ENCODE data around the gene EED.
A peak's percentile ranks its signal among the peaks of the same experiment; 100 is the strongest.
"Not testable (repeated sequence)": the region's sequence is repeated elsewhere in the genome, so short reads cannot be mapped to it uniquely, and the experiment has no call there.

Gene EED

GRCh38 chr11:86277741-86278140, 33.2 kb downstream of the EED start:
- TF ChIP-seq POLR2A (IDR thresholded peaks at IDR 0.05; ENCODE audit: low read depth, low read length), result no peak
- TF ChIP-seq TAF1 (IDR thresholded peaks at IDR 0.05; ENCODE audit: borderline replicate concordance, low read depth, low read length), result no peak
- no peak for TF ChIP-seq POLR2AphosphoS5 (IDR thresholded peaks at IDR 0.05; ENCODE audit: low read depth, low read length)
- FAIRE-seq, result no peak
- DNase-seq (ENCODE audit: insufficient read length), result no peak

GRCh38 chr11:86278226-86278625, 33.7 kb downstream of the EED start:
- no peak for TF ChIP-seq POLR2A (IDR thresholded peaks at IDR 0.05; ENCODE audit: low read depth, low read length)
- no peak for TF ChIP-seq TAF1 (IDR thresholded peaks at IDR 0.05; ENCODE audit: borderline replicate concordance, low read depth, low read length)
- TF ChIP-seq POLR2AphosphoS5 (IDR thresholded peaks at IDR 0.05; ENCODE audit: low read depth, low read length), result no peak
- DNase-seq (ENCODE audit: insufficient read length) (no peak), FAIRE-seq (no peak)

DNA sequence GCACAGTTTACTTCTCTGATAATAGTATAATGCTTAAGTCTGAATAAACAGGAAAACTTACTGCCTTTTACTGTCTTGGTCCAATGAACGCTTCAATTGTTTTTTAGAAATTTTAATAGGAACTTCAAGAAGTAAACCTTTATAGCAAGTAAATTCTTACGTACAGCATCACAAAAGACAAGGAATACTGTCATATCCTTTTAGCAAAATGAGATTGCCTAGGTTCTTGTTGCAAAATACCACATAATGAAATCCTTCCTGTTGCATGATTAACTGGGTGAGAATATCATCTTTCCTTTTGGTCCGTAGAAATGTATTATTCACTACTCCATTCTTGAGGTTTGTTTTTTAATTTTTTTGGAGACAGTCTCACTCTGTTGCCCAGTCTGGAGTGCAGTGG, 35.2 kb downstream of the EED start:
- FAIRE-seq (no peak), DNase-seq (ENCODE audit: insufficient read length) (no peak)
- no peak for TF ChIP-seq POLR2A (IDR thresholded peaks at IDR 0.05; ENCODE audit: low read depth, low read length)
- TF ChIP-seq TAF1 (IDR thresholded peaks at IDR 0.05; ENCODE audit: borderline replicate concordance, low read depth, low read length), result no peak
- TF ChIP-seq POLR2AphosphoS5 (IDR thresholded peaks at IDR 0.05; ENCODE audit: low read depth, low read length), result no peak

GRCh38 chr11:86287468-86287796, 42.9 kb downstream of the EED start:
- FAIRE-seq (peak; percentile 56), DNase-seq (ENCODE audit: insufficient read length) (no peak)
- TF ChIP-seq POLR2AphosphoS5 (IDR thresholded peaks at IDR 0.05; ENCODE audit: low read depth, low read length) (no peak), POLR2A (IDR thresholded peaks at IDR 0.05; ENCODE audit: low read depth, low read length) (no peak)

DNA sequence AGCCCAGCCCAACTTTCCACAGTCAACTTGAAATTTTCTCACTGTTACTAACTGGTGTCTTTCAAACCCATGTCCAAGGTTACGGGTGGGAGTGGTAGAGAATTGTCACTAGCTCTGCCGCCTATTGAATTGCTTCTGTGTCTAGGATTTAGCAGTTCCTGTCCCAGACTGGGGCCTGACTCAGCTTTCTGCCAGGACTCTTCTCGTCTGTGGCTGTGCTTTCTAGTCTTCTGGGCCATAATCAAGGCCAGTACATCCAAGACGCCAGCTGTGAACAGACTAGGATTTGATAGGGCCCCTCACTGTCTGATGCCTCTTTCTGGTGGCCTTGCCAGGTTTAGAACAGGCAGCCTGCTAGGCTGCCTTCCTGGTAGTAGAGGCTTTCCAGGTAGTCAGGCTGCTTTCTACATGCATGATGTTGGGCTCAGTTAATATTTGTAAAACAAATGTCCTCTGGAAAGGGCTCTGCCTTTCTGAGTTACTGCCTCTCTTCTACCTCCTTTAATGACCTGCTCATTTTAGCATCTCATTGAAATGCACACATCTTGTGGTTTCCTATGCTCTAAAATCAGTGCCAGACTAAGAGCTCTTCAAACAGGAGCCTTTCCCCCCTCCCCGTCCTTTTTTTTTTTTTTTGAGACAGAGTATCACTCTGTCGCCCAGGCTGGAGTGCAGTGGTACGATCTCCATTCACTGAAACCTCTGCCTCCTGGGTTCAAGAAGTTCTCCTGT, 44.4 kb downstream of the EED start:
- peak; percentile 73 for FAIRE-seq
- no peak for DNase-seq (ENCODE audit: insufficient read length)
- TF ChIP-seq TAF1 (IDR thresholded peaks at IDR 0.05; ENCODE audit: borderline replicate concordance, low read depth, low read length) (no peak), POLR2AphosphoS5 (IDR thresholded peaks at IDR 0.05; ENCODE audit: low read depth, low read length) (no peak), POLR2A (IDR thresholded peaks at IDR 0.05; ENCODE audit: low read depth, low read length) (no peak)

GRCh38 chr11:86289508-86290280, 45.1 kb downstream of the EED start:
- not testable (repeated sequence) for DNase-seq (ENCODE audit: insufficient read length); FAIRE-seq

DNA sequence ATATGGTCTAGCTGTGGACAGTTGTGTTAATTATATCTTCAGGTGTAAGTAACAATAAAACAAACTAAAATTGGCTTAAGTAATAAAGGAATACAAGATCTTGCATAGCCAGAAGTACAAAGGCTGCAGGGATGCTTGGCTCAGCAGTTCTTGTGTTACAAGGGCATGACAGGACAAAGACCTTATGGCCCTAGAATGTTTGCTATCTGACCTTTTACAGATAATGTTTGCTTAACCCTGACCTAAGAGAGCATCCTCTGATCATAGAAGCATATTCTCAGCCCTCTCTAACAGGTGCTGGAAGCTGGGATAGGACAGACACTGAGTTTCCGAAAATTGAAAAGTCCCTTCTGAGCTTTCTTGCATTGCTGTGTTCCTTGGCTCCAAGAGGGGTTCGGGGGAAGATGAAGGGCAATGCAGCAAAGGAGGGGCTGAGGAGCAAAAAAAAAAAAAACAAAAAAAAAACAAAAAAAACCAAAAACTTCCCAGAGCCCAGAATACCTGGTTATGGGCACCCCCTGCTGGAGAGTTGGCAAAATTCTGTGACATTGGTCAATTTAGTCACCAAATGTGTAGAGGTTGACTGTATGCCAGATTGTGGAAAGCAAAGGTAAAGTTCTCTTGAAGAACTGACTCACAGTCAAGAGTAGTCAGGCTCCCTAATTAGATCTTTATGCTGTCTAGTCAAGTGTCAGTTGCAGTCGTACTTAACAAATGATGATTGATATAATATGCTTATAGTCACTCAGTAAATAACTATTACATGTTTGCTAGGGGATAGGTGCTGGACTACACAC, 47.1 kb downstream of the EED start:
- FAIRE-seq (peak; percentile 94), DNase-seq (ENCODE audit: insufficient read length) (peak; percentile 13)
- TF ChIP-seq POLR2A (IDR thresholded peaks at IDR 0.05; ENCODE audit: low read depth, low read length) (no peak), TAF1 (IDR thresholded peaks at IDR 0.05; ENCODE audit: borderline replicate concordance, low read depth, low read length) (no peak), POLR2AphosphoS5 (IDR thresholded peaks at IDR 0.05; ENCODE audit: low read depth, low read length) (no peak)

DNA sequence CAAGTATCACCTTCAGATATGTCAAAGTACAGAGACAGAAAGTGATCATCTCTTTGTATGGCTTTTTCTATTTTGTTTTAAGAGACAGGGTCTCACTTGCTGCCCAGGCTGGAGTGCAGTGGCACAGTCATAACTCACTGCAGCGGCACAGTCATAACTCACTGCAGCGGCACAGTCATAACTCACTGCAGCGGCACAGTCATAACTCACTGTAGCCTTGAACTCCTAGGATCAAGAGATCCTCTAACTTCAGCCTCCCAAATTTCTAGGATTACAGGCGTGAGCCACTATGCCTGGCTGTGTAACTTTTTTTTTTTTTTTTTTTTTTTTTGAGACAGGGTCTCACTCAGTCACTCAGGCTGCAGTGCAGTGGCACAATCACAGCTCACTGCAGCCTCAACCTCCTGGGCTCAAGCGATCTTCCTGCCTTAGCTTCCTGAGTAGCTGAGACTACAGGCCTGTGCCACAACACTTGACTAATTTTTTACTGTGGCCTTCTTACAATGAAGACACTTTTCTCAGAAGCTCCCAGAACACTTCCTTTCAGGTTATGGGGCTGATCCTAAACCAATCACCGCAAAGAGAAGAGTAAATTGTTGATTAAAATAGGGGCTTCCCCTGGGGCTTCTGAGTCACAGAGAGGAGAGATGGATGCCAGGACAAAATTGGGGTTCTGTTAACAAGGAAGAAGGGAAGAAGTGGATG, 48.5 kb downstream of the EED start:
- FAIRE-seq, result peak; percentile 93
- no peak for TF ChIP-seq POLR2A (IDR thresholded peaks at IDR 0.05; ENCODE audit: low read depth, low read length)
- TF ChIP-seq TAF1 (IDR thresholded peaks at IDR 0.05; ENCODE audit: borderline replicate concordance, low read depth, low read length), result no peak
- no peak for TF ChIP-seq POLR2AphosphoS5 (IDR thresholded peaks at IDR 0.05; ENCODE audit: low read depth, low read length)
- no peak for DNase-seq (ENCODE audit: insufficient read length)

- DNase-seq (ENCODE audit: insufficient read length) (no peak), FAIRE-seq (peak; percentile 53)
- no peak for TF ChIP-seq POLR2A (IDR thresholded peaks at IDR 0.05; ENCODE audit: low read depth, low read length)
- no peak for TF ChIP-seq TAF1 (IDR thresholded peaks at IDR 0.05; ENCODE audit: borderline replicate concordance, low read depth, low read length)
- TF ChIP-seq POLR2AphosphoS5 (IDR thresholded peaks at IDR 0.05; ENCODE audit: low read depth, low read length), result no peak
Observed at GRCh38 chr11:86294026-86294425, 49.5 kb downstream of the EED start.

DNA sequence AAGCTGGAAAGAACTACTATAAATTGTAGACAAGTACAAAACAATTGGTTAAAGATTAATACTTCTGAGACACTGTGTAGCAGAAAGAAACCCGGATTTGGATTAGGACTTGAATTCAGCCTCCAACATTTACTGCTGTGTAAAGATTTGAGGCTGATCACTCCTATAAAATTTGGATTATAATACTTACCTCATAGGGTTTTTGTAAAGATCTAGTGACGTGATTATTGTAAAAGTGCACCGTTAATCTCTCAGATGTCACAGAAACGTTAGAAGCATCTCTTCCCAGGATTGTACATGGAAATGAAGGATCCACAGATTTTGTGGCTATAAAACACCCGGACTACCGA, 57.2 kb downstream of the EED start:
- TF ChIP-seq POLR2AphosphoS5 (IDR thresholded peaks at IDR 0.05; ENCODE audit: low read depth, low read length), result no peak
- TF ChIP-seq POLR2A (IDR thresholded peaks at IDR 0.05; ENCODE audit: low read depth, low read length), result no peak
- TF ChIP-seq TAF1 (IDR thresholded peaks at IDR 0.05; ENCODE audit: borderline replicate concordance, low read depth, low read length), result no peak
- DNase-seq (ENCODE audit: insufficient read length), result no peak
- FAIRE-seq, result no peak

GRCh38 chr11:86302092-86302793, 57.7 kb downstream of the EED start, which contains the start of gene HIKESHI:
TSS of gene HIKESHI (plus strand) at chr11:86302240. CDS start at chr11:86302449, 209 bp downstream.
- FAIRE-seq (peak; percentile 100), DNase-seq (ENCODE audit: insufficient read length) (peak; percentile 61)
- TF ChIP-seq POLR2A (IDR thresholded peaks at IDR 0.05; ENCODE audit: low read depth, low read length) (peak; percentile 91), TAF1 (IDR thresholded peaks at IDR 0.05; ENCODE audit: borderline replicate concordance, low read depth, low read length) (peak; percentile 28; the same call in 1 of the 2 replicates), POLR2AphosphoS5 (IDR thresholded peaks at IDR 0.05; ENCODE audit: low read depth, low read length) (peak; percentile 86; the same call in 1 of the 2 replicates)
